Fibroblast of peridontal ligament (primary cell): ENCODE results near the gene FAM20C.
"Not testable (repeated sequence)": the region's sequence is repeated elsewhere in the genome, so short reads cannot be mapped to it uniquely, and the experiment has no call there.

Source experiments
- DNase-seq: peaks from one replicate; pipeline ENCODE4 v3.0.0-alpha.2; 2010; ENCODE audit errors: extremely low read depth

Gene FAM20C

GRCh38 chr7:242826-243579 lies 50.6 kb downstream of the FAM20C start:
- DNase-seq, result not testable (repeated sequence)

- not testable (repeated sequence) for DNase-seq
These were observed 51.2 kb downstream of the FAM20C start for GRCh38 chr7:243580-243978.

DNA sequence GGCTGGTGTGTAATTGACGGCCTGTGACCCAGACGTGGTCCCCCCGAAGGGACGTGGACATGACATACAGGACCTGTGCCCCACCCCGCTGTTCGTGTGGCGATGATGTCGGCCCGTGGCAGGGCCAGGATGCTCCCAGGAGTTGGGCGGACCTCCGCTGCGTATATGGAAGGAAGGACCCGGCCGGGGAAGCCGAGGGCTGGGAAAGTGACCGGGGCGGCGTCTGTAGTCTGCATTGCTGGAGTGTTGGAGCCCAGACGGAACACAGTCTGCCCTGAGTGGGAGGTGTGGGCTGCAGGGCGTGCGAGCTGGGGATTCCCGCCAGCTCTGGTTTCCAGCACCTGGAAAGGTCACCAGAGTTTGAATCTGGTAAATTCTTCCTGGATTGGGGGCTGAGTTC lies 52.6 kb downstream of the FAM20C start:
- no peak for DNase-seq

DNA sequence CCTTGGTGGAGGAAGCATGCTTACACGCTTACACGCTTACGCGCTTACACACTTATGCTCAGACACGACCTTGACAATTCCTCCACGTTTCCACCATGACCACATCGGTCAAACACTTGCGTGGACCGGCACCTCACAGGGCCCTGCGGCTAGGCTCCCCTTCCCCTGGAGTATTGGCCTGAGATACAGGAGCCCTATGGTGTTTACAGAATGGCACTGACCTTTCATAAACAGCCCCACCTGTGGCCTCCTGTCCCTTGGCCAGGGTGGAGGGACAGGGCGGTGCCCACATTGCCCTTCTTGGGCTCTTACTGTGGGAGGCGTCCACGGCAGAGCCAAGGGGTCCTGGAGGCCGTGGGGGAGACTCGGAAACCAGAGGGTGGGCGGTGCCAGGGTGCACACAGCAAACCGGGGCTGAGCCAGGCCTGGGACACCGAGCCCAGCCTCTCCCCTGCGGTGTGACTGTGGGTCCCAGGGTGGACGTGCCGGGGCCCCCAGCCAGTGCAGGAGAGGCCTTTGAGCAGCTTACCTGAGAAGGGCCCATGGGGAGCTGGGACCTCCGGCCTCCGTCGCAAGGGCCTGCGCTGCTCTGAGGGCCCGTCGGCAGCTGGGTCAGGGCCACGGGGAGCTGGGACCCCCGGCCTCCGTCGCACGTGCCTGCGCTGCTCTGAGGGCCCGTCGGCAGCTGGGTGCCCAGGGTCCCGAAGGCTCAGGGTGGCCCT lies 53.4 kb downstream of the FAM20C start:
- DNase-seq, result no peak

GRCh38 chr7:246451-246850 lies 54.1 kb downstream of the FAM20C start:
- DNase-seq, result no peak

DNA sequence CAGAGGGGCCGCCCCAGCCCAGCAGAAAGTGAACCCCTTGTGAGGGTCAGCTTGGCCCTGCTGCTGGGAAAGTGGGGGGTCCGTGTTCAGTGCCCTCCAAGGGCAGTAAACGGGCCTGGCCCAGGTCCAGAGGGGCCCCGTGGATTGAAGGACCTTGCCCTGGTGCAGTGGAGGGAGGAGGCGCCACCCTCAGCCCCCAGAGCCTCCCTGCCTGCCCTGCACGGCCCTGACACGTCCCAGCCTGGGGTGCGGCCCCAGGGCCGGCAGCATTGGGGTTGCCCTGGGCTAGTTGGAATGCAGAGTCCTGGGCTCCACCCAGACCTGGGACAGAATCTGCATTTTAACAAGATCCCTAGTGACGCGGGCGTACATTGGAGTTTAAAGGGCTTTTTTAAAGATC lies 54.8 kb downstream of the FAM20C start:
- DNase-seq, result no peak

GRCh38 chr7:247636-248035 lies 55.3 kb downstream of the FAM20C start:
- no peak for DNase-seq

DNA sequence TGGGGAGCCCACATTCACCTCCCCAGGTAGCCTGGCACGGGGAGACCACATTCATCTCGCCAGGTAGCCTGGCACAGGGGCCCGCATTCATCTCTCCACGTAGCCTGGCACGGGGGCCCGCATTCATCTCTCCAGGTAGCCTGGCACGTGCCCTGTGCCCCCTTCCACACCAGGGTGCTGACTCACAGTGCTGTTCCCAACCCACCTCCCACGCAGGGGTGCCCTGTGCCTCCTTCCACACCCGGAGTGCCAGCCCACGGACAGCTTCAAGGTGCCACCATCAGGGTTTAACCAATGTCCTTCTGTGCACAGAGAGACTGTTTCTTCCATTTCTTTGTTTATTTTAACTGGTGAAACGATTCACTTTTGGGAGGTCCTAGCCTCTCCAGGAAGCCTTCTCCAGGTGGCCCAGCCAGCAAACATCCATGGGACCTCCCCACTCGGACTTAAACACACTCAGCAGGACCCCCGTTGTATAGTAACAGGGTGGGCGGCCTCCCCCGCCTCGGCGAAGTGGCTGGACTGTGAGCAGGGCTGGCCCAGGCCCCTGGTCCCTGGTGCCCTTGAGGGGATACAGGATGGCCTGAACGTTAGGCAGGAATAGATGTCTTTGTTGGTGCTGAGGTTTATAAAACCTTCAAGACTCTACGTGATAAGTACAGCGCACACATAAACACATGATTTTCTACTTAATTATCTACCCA lies 56.5 kb downstream of the FAM20C start:
- DNase-seq, result no peak

- no peak for DNase-seq
These were observed 57.6 kb downstream of the FAM20C start for GRCh38 chr7:249989-250388.

GRCh38 chr7:250523-250922 lies 58.2 kb downstream of the FAM20C start:
- DNase-seq, result no peak

- DNase-seq, result no peak
These were observed 58.6 kb downstream of the FAM20C start for GRCh38 chr7:251005-251404.

DNA sequence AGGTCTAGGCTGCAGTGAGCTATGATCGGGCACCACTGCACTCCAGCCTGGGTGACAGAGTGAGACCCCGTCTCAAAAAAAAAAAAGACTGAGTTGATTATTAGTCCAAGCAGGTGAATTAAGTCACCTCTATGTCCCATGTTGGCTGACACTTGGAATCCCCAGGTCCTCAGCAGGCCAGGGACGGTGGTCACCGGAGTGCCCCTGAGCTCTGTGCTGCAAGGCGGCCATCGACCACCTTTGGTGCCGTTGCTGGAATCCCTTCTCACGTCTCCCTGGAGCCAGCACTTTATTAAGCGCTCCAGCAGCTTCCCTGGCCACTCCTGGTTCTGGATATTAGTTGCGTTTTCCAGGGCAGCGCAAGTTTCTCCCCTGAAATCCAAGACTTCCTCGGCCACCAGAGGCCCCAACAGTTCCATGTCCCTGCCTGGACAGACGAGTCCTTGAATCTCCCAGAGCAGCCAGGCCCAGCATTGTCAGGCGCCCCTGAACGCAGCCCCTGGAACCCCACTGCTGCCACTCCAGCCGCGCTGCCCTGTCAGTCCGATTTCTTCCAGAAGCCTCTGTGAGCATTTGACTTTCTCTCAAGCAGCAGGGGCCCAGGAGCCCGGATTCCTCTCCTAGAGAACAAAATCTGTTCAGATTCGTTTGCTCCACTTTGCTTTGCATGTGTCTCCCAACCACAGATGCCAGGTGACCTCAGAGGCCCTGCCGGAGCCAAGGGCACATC lies 59.2 kb downstream of the FAM20C start:
- DNase-seq, result no peak

GRCh38 chr7:252216-252965 lies 60.0 kb downstream of the FAM20C start:
- DNase-seq, result no peak

GRCh38 chr7:252981-253380 lies 60.6 kb downstream of the FAM20C start:
- DNase-seq, result no peak

GRCh38 chr7:253581-254336 lies 61.4 kb downstream of the FAM20C start:
- DNase-seq, result no peak

DNA sequence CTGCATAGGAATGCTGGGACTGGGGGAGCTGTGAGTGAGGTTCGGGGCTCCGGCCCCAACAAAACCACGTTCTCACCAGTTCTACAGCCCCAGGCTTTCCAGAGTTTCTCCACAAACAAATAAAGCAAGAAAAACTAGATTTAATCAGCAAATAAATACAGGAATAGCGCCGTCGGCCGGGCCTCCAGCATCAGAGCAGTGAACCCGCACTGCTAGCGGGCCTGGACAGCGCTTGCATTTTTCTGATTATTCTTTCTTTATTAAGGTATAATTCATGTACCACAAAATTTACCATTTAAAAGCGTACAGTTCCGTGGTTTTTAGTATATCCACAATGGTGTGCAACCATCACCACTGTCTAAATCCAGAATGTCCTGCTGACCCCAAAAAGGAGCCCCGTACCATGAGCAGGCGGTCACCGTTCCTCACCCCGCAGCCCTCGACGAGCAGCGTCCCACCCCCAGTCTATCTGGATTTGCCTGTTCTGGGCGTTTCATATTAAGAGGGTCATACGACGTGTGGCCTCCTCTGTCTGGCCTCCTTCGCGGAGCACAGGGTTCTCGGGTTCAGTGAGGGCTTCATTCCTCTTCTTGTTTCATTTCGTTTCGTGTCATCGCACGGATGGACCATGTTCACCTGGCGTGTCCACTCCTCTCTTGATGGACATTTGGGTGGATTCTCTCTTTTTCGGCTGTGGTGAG lies 62.1 kb downstream of the FAM20C start:
- no peak for DNase-seq

- no peak for DNase-seq
These were observed 62.7 kb downstream of the FAM20C start for GRCh38 chr7:255038-255435.

- DNase-seq, result no peak
These were observed 63.5 kb downstream of the FAM20C start for GRCh38 chr7:255721-256361.

- DNase-seq, result no peak
These were observed 64.1 kb downstream of the FAM20C start for GRCh38 chr7:256461-256940.
